Activated CD8-positive, alpha-beta T cell treated with anti-CD3 and anti-CD28 coated beads for 36 hours (primary cell): ENCODE measurements around the gene NRG3. TPM values are rescaled to one million over a fixed set of nuclear protein-coding genes. Genes with fewer than 3 reads are reported as not detected.
"Not testable (repeated sequence)": the region's sequence is repeated elsewhere in the genome, so short reads cannot be mapped to it uniquely, and the experiment has no call there.

ENCODE experiments used
- ATAC-seq: fragments of 200-7000 bp; cut with Tn5 transposase; one replicate; pipeline ENCODE4 v1.10.0; 2021; ENCODE audit warnings: mild to moderate bottlenecking, moderate library complexity
- CTCF ChIA-PET: fragments of 350-600 bp; sonication (Branson Sonifier 250); formaldehyde crosslinking; loops from one replicate; lab custom pipeline; 2021; ENCODE audit warnings: antibody characterized with exemption; lab: Charles Lee
- POLR2A ChIA-PET: fragments of 350-600 bp; sonication (Branson Sonifier 250); formaldehyde crosslinking; loops from one replicate; lab custom pipeline; 2021; ENCODE audit warnings: antibody characterized with exemption; lab: Charles Lee
- DNase-seq: peaks from one replicate; pipeline ENCODE4 v3.0.0-alpha.2; 2020
- H3K27ac Mint-ChIP-seq: one replicate; pipeline ENCODE4 v1.8.0; 2021; ENCODE audit warnings: mild to moderate bottlenecking, mixed read lengths
- H3K27me3 Mint-ChIP-seq: one replicate; pipeline ENCODE4 v1.8.0; 2021; ENCODE audit warnings: mixed read lengths
- H3K36me3 Mint-ChIP-seq: one replicate; pipeline ENCODE4 v1.8.0; 2021; ENCODE audit warnings: low read depth, mixed read lengths
- H3K4me1 Mint-ChIP-seq: one replicate; pipeline ENCODE4 v1.8.0; 2021; ENCODE audit warnings: low read depth, mixed read lengths
- H3K4me3 Mint-ChIP-seq: one replicate; pipeline ENCODE4 v1.8.0; 2021; ENCODE audit warnings: mild to moderate bottlenecking, moderate library complexity, mixed read lengths
- H3K9me3 Mint-ChIP-seq: one replicate; pipeline ENCODE4 v1.8.0; 2021; ENCODE audit warnings: mixed read lengths
- CTCF ChIP-seq: fragments of 200-600 bp; IDR thresholded peaks from one replicate; pipeline ENCODE4 v1.8.0; 2022; ENCODE audit warnings: antibody characterized with exemption, mild to moderate bottlenecking
- intact Hi-C: fragments of 100-400 bp; cut with micrococcal nuclease; formaldehyde crosslinking; loops from one replicate; pipeline ENCODE4 v1.10.0; 2022
- total RNA-seq, 2 experiments: library from RNA; stranded (reverse); gene quantifications; one replicate each; pipeline ENCODE4 v1.2.3, GENCODE V29; 2021

Gene NRG3
- total RNA-seq, 2 experiments from 2014 or later = not detected

- H3K9me3 Mint-ChIP-seq = peaks cover 2% of the 10 kb centered on the region
- no peak for DNase-seq
- intact Hi-C loops = no loop called here
- no peaks in the 10 kb centered on the region for H3K27me3 Mint-ChIP-seq
- ATAC-seq = no peak
- H3K27ac Mint-ChIP-seq = no peak overlapping the region
- ChIA-PET CTCF (no interaction called here), POLR2A (no interaction called here)
- TF ChIP-seq CTCF = no peak
- no peak overlapping the region for H3K4me3 Mint-ChIP-seq
- no peaks in the 10 kb centered on the region for H3K36me3 Mint-ChIP-seq
- H3K4me1 Mint-ChIP-seq = no peaks in the 10 kb centered on the region
These were observed 1078.9 kb downstream of the NRG3 start for GRCh38 chr10:82953909-82954308.

GRCh38 chr10:82960421-82961060 lies 1085.5 kb downstream of the NRG3 start:
- ATAC-seq, H3K27me3 Mint-ChIP-seq, DNase-seq, POLR2A ChIA-PET, H3K4me3 Mint-ChIP-seq, H3K9me3 Mint-ChIP-seq, H3K4me1 Mint-ChIP-seq, intact Hi-C loops, H3K27ac Mint-ChIP-seq, CTCF ChIA-PET, H3K36me3 Mint-ChIP-seq: not testable (repeated sequence)

- Mint-ChIP-seq H3K4me3 (no peak overlapping the region), H3K27me3 (no peaks in the 10 kb centered on the region)
- CTCF ChIA-PET = no interaction called here
These were observed 1086.9 kb downstream of the NRG3 start for GRCh38 chr10:82961864-82962263.

GRCh38 chr10:82966130-82966529 lies 1091.1 kb downstream of the NRG3 start:
- no peaks in the 10 kb centered on the region for H3K27me3 Mint-ChIP-seq
- H3K36me3 Mint-ChIP-seq = no peaks in the 10 kb centered on the region
- H3K4me3 Mint-ChIP-seq = no peak overlapping the region
- ATAC-seq = no peak
- ChIA-PET POLR2A (no interaction called here), CTCF (no interaction called here)
- H3K27ac Mint-ChIP-seq = no peak overlapping the region
- H3K9me3 Mint-ChIP-seq = peaks cover 6% of the 10 kb centered on the region
- no peak for TF ChIP-seq CTCF
- no peaks in the 10 kb centered on the region for H3K4me1 Mint-ChIP-seq
- no peak for DNase-seq
- intact Hi-C loops = no loop called here

More at GRCh38 chr10:82961864-82962263, 1086.9 kb downstream of the NRG3 start:
- H3K27ac Mint-ChIP-seq = no peak overlapping the region
- H3K9me3 Mint-ChIP-seq = peaks cover 6% of the 10 kb centered on the region
- ATAC-seq (no peak), DNase-seq (no peak)
- H3K4me1 Mint-ChIP-seq = no peaks in the 10 kb centered on the region
- POLR2A ChIA-PET = no interaction called here
- no peaks in the 10 kb centered on the region for H3K36me3 Mint-ChIP-seq
- intact Hi-C loops = no loop called here
- TF ChIP-seq CTCF = no peak

GRCh38 chr10:82968533-82968932 lies 1093.5 kb downstream of the NRG3 start:
- TF ChIP-seq CTCF = no peak
- CTCF ChIA-PET = no interaction called here
- ATAC-seq (no peak), DNase-seq (no peak)
- POLR2A ChIA-PET = no interaction called here
- Mint-ChIP-seq H3K4me1 (no peaks in the 10 kb centered on the region), H3K27ac (no peak overlapping the region), H3K9me3 (peaks cover 6% of the 10 kb centered on the region), H3K36me3 (no peaks in the 10 kb centered on the region), H3K27me3 (no peaks in the 10 kb centered on the region), H3K4me3 (no peak overlapping the region)
- intact Hi-C loops = no loop called here
